Neuronal stem cell (in vitro differentiated cells): ENCODE results near the gene SNX19.

Source experiments
- DNase-seq: peaks from one replicate; pipeline ENCODE4 v3.0.0-alpha.2; 2013; ENCODE audit warnings: low spot score
- H2AFZ ChIP-seq: one replicate; pipeline ENCODE4 v1.6.1; 2013; ENCODE audit warnings: mild to moderate bottlenecking, low read length, inconsistent platforms
- H2AK5ac ChIP-seq: 2 replicates; pipeline ENCODE4 v1.6.1; 2013; ENCODE audit warnings: low read depth, mild to moderate bottlenecking, inconsistent platforms, low read length, moderate library complexity, mixed read lengths
- H2BK120ac ChIP-seq: 2 replicates; pipeline ENCODE4 v1.6.1; 2013; ENCODE audit warnings: low read depth, mild to moderate bottlenecking, inconsistent platforms, low read length, moderate library complexity, mixed read lengths
- H2BK12ac ChIP-seq: one replicate; pipeline ENCODE4 v1.6.1; 2013; ENCODE audit warnings: low read length, inconsistent platforms
- H2BK15ac ChIP-seq: 2 replicates; pipeline ENCODE4 v1.6.1; 2013; ENCODE audit warnings: mild to moderate bottlenecking, low read length, inconsistent platforms, mixed read lengths
- H2BK5ac ChIP-seq: one replicate; pipeline ENCODE4 v1.6.1; 2013; ENCODE audit warnings: inconsistent platforms, mild to moderate bottlenecking, low read length, moderate library complexity
- H3K14ac ChIP-seq: one replicate; pipeline ENCODE4 v1.6.1; 2013; ENCODE audit warnings: low read length, inconsistent platforms
- H3K18ac ChIP-seq: 2 replicates; pipeline ENCODE4 v1.6.1; 2013; ENCODE audit warnings: low read length, inconsistent platforms
- H3K23ac ChIP-seq: 2 replicates; pipeline ENCODE4 v1.6.1; 2013; ENCODE audit warnings: low read depth, mild to moderate bottlenecking, mixed read lengths, low read length, inconsistent platforms; ENCODE audit not compliant: poor library complexity
- H3K27ac ChIP-seq: replicated peaks from 3 replicates; pipeline ENCODE4 v1.5.1; 2013; ENCODE audit warnings: low read length, inconsistent platforms
- H3K27me3 ChIP-seq, 3 experiments: 2 replicates each; pipeline ENCODE4 v1.6.1; 2013; ENCODE audit warnings: low read length in 3 of 3, mild to moderate bottlenecking in 2 of 3, inconsistent platforms in 1 of 3, low read depth in 1 of 3, mixed read lengths in 1 of 3, moderate library complexity in 1 of 3; ENCODE audit not compliant: control insufficient read depth in 3 of 3, insufficient read depth in 3 of 3
- H3K36me3 ChIP-seq, 2 donors: replicated peaks in 1 of 2; 2 replicates each; pipeline ENCODE4 v1.6.1; 2013; ENCODE audit warnings: low read length in 2 of 2; ENCODE audit not compliant: control insufficient read depth in 2 of 2, insufficient read depth in 2 of 2
- H3K4ac ChIP-seq: 2 replicates; pipeline ENCODE4 v1.6.1; 2013; ENCODE audit warnings: inconsistent platforms, mild to moderate bottlenecking, low read length, moderate library complexity
- H3K4me1 ChIP-seq, 2 donors: 1 replicate in 1 of 2; 2 replicates in 1 of 2; pipeline ENCODE4 v1.6.1; 2013; ENCODE audit warnings: low read length in 2 of 2, low read depth in 1 of 2; ENCODE audit not compliant: control insufficient read depth in 2 of 2, insufficient read depth in 1 of 2
- H3K4me2 ChIP-seq: one replicate; pipeline ENCODE4 v1.6.1; 2013; ENCODE audit warnings: mild to moderate bottlenecking, low read length, inconsistent platforms; ENCODE audit not compliant: insufficient read depth, poor library complexity, severe bottlenecking
- H3K4me3 ChIP-seq, 2 donors: 2 replicates each; pipeline ENCODE4 v1.5.1; 2013; ENCODE audit warnings: low read length in 2 of 2, mild to moderate bottlenecking in 2 of 2, inconsistent platforms in 1 of 2, moderate library complexity in 1 of 2
- H3K79me1 ChIP-seq: one replicate; pipeline ENCODE4 v1.6.1; 2013; ENCODE audit warnings: low read depth, mild to moderate bottlenecking, inconsistent platforms, low read length, moderate library complexity
- H3K9ac ChIP-seq: one replicate; pipeline ENCODE4 v1.6.1; 2013; ENCODE audit warnings: mild to moderate bottlenecking, low read depth, low read length, inconsistent platforms; ENCODE audit not compliant: poor library complexity
- H3K9me3 ChIP-seq, 2 donors: replicated peaks in 1 of 2; 2 replicates each; pipeline versions ENCODE3 to v1.6.1; 2013; ENCODE audit warnings: low read length in 2 of 2, mild to moderate bottlenecking in 2 of 2, inconsistent platforms in 1 of 2, low read depth in 1 of 2, mixed read lengths in 1 of 2, moderate library complexity in 1 of 2; ENCODE audit not compliant: control insufficient read depth in 2 of 2, insufficient read depth in 1 of 2
- H4K8ac ChIP-seq: one replicate; pipeline ENCODE4 v1.6.1; 2013; ENCODE audit warnings: low read depth, mild to moderate bottlenecking, inconsistent platforms, low read length, moderate library complexity
- H4K91ac ChIP-seq: one replicate; pipeline ENCODE4 v1.6.1; 2013; ENCODE audit warnings: low read length, low read depth, mild to moderate bottlenecking, inconsistent platforms; ENCODE audit not compliant: poor library complexity
- WGBS, 2 donors: extraction: QIAGEN DNeasy Blood & Tissue Kit; methylation state at CpG; one replicate each; pipeline ENCODE4 v1.1.7; 2013; ENCODE audit warnings: missing lambda C conversion rate in 2 of 2, mixed read lengths in 1 of 2; ENCODE audit not compliant: insufficient read length in 2 of 2, insufficient replicate concordance in 1 of 2; ENCODE audit errors: extremely low coverage in 2 of 2; 5-methylcytosine and 5-hydroxymethylcytosine counted together

Gene SNX19

DNA sequence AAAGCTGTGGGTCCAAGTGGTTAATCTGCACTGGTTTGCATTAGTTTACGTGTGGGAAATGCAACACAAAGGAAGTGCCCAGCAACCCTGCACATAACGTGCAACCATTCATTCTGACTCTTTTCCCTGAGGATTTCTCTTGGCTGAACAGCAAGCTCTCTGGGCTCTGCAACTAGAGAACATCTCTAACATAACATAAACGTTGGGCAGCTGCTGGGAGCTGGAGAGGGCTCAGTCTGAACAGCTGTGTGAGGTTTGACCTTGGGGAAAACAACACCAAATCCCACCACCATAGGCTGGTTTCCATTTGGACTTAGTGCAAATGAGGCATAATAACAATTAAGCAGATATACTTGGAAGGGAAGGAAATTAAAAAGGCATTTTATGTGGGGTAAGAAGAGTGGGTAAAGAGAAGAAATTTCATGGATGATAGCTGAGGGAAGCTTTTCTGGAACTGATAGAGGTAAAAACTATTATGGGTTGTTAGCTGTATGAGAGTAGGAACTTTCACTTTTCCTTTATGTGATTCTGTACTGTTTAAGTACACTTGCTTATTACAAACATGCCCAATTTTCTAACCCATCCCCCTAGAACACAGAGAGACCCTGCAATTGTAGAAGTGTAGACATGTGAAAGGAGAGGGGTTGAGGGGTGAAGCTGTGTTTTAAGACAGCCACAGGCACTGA lies 76.2 kb downstream of the SNX19 start:
- Histone ChIP-seq H3K27me3 (peaks cover 0 to 1% (median 0%) of the 10 kb centered on the region in 3 experiments), H3K4me2 (no peak overlapping the region), H3K36me3 (no peaks in the 10 kb centered on the region), H3K9ac (no peak overlapping the region), H3K79me1 (no peaks in the 10 kb centered on the region), H3K4ac (no peak overlapping the region), H4K8ac (no peak overlapping the region), H2BK120ac (no peak overlapping the region), H2BK12ac (no peak overlapping the region), H2BK15ac (no peak overlapping the region), H3K23ac (no peak overlapping the region), H3K18ac (no peak overlapping the region), H3K27ac (no peak overlapping the region), H4K91ac (no peak overlapping the region), H3K9me3 (no peaks in the 10 kb centered on the region), H3K4me3 (no peak overlapping the region), H2AK5ac (no peak overlapping the region), H3K4me1 (no peaks in the 10 kb centered on the region), H3K14ac (no peak overlapping the region), H2BK5ac (no peak overlapping the region), H2AFZ (no peak overlapping the region)
- no peak for DNase-seq
- no CpG with 5 or more reads among the region's 3 CpGs for WGBS, 2 donors

DNA sequence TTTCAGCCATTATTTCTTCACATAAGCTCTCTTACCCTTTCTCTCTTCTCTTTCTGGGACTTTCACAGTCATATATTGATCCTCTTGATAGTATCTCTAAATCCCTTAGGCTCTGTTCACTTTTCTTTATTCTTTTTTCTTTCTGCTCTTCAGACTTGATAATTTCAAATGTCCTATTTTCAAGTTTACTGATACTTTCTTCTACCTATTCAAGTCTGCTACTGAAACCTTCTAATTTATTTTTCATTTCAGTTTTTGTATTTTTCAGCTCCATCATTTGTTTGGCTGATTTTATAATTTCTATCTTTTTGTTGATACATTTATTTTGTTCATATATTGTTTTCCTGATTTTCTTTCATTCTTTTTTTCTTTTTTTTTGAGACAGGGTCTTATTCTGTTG lies 79.1 kb downstream of the SNX19 start:
- no peaks in the 10 kb centered on the region for H3K36me3 ChIP-seq
- H2BK120ac ChIP-seq, result no peak overlapping the region
- no peak for DNase-seq
- H3K27ac ChIP-seq, result no peak overlapping the region
- H2BK5ac ChIP-seq, result no peak overlapping the region
- no peak overlapping the region for H3K23ac ChIP-seq
- H4K8ac ChIP-seq, result no peak overlapping the region
- peaks cover 0 to 9% (median 0%) of the 10 kb centered on the region in 3 experiments for H3K27me3 ChIP-seq
- H3K9ac ChIP-seq, result no peak overlapping the region
- no peak overlapping the region for H2AK5ac ChIP-seq
- H2BK12ac ChIP-seq, result no peak overlapping the region
- H3K14ac ChIP-seq, result no peak overlapping the region
- no peak overlapping the region for H3K18ac ChIP-seq
- H3K79me1 ChIP-seq, result no peaks in the 10 kb centered on the region
- no peak overlapping the region for H3K4ac ChIP-seq
- H3K4me2 ChIP-seq, result no peak overlapping the region
- no peaks in the 10 kb centered on the region for H3K9me3 ChIP-seq
- H4K91ac ChIP-seq, result no peak overlapping the region
- H3K4me1 ChIP-seq, result no peaks in the 10 kb centered on the region
- no peak overlapping the region for H2BK15ac ChIP-seq
- H2AFZ ChIP-seq, result no peak overlapping the region
- no peak overlapping the region for H3K4me3 ChIP-seq

DNA sequence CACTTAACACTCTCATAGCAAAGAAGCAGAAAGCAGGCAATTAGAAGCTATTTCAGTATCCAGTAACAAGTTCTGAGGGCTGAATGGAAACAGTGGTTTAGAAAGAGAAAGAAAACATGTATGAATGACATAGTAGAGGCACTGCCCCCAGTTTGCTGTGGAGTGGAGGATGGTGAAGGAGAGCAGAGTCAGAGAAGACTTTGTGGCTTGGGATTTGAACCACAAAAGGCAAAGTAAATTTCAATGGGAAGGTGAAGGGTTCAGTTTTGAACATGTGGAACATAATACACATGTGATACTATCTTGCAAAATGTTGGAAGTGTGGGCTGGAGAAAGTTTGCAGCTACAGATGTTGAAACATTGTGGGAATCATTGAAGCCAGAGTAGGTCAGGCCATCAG lies 81.4 kb downstream of the SNX19 start:
- Histone ChIP-seq H2BK12ac (no peak overlapping the region), H3K4me2 (no peak overlapping the region), H4K91ac (no peak overlapping the region), H3K27me3 (peaks cover 0 to 9% (median 0%) of the 10 kb centered on the region in 3 experiments), H2AK5ac (no peak overlapping the region), H3K4ac (no peak overlapping the region), H2AFZ (no peak overlapping the region), H3K36me3 (no peaks in the 10 kb centered on the region), H2BK15ac (no peak overlapping the region), H3K23ac (no peak overlapping the region), H2BK5ac (no peak overlapping the region), H3K14ac (no peak overlapping the region), H3K4me3 (no peak overlapping the region), H2BK120ac (no peak overlapping the region), H3K4me1 (peaks cover 9 to 10% of the 10 kb centered on the region in 2 donors), H3K27ac (no peak overlapping the region), H4K8ac (no peak overlapping the region), H3K79me1 (no peaks in the 10 kb centered on the region), H3K18ac (no peak overlapping the region), H3K9ac (no peak overlapping the region), H3K9me3 (no peaks in the 10 kb centered on the region)
- no peak for DNase-seq

DNA sequence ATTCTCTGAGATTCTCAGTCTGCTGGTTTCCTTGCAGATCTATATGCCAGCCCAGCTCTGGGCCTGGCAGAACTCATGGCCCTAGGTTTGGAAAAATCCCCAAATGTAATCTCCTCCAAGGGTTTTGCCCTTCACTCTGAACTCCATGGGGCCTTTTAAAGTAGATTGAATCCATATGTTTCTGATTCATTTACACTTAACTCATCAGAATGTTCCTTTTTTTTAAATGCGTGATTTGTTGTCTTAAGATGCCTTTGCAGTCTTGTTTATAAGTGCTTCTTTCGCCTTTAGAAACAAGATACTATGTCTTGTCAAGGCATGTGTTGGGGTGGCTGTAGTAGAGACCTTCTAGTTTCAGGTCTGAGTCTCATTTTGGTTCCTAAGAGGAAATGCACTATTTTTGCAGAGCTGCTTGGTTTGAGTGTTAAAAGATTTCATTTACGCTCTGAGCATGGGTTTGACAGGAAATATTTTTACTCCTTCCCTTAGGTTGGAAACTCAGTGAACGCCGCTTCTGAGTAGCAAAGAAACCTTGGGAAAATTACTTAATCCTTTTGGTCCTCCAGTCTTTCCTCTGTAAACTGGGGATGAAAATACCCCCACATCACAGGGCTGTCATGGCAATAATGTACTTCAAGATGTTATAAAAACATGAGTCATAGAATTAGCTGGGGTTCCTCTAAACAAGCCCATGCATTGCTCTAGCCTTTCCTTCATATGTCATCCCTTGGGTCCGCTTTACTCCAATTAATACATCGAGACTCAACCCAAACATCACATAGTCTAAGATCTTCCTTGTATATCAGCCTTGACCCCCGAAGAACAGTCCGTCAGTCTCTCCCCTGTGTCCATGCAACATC lies 83.5 kb downstream of the SNX19 start:
- no peak overlapping the region for H4K8ac ChIP-seq
- no peak overlapping the region for H2AFZ ChIP-seq
- WGBS, 2 donors, result no CpG with 5 or more reads among the region's 9 CpGs
- H3K4me2 ChIP-seq, result no peak overlapping the region
- peaks cover 0 to 14% (median 0%) of the 10 kb centered on the region in 3 experiments for H3K27me3 ChIP-seq
- no peak overlapping the region for H3K23ac ChIP-seq
- no peak overlapping the region for H3K4me3 ChIP-seq
- no peak overlapping the region for H3K4ac ChIP-seq
- no peak overlapping the region for H2BK12ac ChIP-seq
- no peaks in the 10 kb centered on the region for H3K79me1 ChIP-seq
- H3K9ac ChIP-seq, result no peak overlapping the region
- H3K18ac ChIP-seq, result no peak overlapping the region
- no peak overlapping the region for H2BK5ac ChIP-seq
- no peak overlapping the region for H2BK120ac ChIP-seq
- no peaks in the 10 kb centered on the region for H3K9me3 ChIP-seq
- H3K4me1 ChIP-seq, result peaks cover 9 to 10% of the 10 kb centered on the region in 2 donors
- H2AK5ac ChIP-seq, result no peak overlapping the region
- H4K91ac ChIP-seq, result no peak overlapping the region
- H3K27ac ChIP-seq, result no peak overlapping the region
- no peak overlapping the region for H3K14ac ChIP-seq
- DNase-seq, result no peak
- H3K36me3 ChIP-seq, result no peaks in the 10 kb centered on the region
- no peak overlapping the region for H2BK15ac ChIP-seq
